Stimulated activated naive CD8-positive, alpha-beta T cell treated with anti-CD3 and anti-CD28 coated beads, Interleukin-15, Interleukin-2, amounts not matched to agents 100 U/mL and 50 U/mL, for 24 hours (primary cell): ENCODE measurements around the gene TSPAN33.
"Not testable (repeated sequence)": the region's sequence is repeated elsewhere in the genome, so short reads cannot be mapped to it uniquely, and the experiment has no call there.

Experiments
- ATAC-seq: fragments of 150-1000 bp; cut with Tn5 transposase; one replicate; pipeline ENCODE4 v1.10.0; 2021
- DNase-seq: peaks from one replicate; pipeline ENCODE4 v3.0.0; 2021

The TSPAN33 gene, protein sequence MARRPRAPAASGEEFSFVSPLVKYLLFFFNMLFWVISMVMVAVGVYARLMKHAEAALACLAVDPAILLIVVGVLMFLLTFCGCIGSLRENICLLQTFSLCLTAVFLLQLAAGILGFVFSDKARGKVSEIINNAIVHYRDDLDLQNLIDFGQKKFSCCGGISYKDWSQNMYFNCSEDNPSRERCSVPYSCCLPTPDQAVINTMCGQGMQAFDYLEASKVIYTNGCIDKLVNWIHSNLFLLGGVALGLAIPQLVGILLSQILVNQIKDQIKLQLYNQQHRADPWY

DNA sequence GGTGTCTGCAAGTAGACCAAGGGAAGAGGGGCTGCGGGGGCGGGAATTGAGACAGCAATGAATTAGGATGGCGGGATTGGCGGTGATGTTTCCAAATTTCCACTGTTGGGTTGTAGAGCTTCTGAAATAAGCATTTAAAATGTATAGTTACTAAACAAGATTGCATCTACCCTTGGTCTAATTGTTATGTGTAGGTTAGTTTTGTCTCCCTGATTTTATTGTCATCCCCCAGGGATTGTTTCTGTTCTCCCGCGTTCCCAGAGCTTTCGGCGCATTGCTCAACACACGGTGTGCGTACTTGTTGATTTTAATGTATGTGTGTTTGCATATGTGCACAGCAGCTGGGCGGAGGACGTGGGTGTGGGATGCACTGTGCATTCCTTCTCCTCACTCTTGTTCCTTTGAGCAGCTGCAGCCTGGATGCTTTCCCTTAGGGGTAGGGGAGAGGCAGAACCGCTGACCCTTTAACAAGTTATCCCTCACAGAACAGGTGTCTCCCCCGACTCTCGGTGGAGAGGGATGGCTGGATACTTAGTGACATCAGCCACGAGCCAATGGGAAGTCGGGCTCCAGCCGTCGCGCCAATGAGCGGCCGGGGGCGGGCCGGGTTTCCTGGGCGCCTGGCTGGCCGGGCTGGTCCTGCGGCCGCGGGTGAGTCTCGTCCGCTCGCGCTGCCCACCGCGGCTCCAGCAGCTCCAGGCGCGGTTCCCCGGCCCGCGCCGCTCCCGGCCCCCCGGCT is at the start of gene TSPAN33:
Gene TSPAN33 (plus strand): TSS at position 613 of the 739 bp plus-strand sequence. CDS start 274 bp downstream, outside the sequence.
- DNase-seq, result peak; percentile 83
- peak; percentile 92 for ATAC-seq

DNA sequence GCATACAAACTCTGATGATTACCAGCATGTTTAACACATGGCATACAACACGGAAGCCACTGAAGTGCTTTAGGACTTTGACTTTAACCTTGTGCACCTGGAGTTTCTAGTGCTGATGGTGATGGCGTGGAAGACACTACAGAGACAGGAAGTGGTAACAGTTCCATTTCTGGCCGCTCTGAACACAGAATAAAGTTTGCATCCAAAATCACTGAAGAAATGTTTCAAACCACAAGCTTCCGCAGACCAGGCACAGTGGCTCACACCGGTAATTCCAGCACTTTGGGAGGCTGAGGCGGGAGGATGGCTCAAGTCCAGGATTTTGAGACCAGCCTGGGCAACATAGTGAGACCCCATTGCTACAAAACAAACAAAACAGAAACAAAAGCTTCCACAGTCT is 49.2 kb upstream of the TSPAN33 start:
- ATAC-seq (peak; percentile 25), DNase-seq (no peak)

DNA sequence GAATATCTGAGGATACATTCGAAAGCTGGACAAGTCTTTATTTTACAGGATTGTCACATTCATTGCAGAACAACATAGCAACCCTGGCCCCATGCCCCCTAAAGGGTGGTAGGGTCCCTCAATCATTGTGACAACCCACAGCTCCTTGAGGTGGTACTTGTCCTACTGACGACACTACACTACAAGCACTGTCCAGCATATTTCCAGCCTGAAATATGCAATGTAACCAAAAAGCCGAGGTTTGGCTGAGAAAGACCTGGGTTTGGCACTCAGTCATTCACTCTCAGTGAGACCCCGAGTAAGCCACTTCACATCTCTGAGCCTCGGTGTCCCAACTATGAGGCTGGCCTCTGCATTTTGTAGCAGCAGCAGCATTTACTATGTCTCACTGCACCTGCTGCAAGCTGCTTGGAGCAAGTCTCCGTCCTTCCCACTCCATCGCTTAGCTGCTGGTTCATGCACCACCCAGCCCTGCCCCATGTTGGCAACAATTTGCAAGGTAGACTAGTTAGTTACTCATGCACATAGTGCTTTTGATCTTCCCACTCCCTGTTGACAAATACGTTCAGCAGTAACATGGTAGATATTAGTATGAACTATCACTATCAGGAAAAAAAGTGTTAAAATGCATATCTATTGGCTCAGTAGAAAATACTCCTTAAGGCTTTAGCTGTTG is 46.0 kb upstream of the TSPAN33 start:
- DNase-seq (no peak), ATAC-seq (no peak)

DNA sequence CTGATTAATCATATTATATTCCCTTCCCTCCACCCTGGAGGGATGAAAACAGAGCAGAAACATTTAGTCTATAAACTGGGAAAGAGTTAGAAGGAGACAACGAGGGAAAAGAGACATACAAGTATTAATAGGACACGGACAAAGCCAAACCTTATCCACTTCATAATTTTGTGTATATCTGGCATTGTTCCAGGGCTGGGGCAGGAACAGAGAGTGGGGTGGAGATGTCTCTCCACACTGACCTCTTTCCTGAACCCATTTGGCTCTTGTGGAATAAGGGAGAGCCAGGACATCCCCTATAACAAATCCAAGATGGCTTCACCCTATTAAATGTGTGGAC is 43.7 kb upstream of the TSPAN33 start:
- DNase-seq (no peak), ATAC-seq (no peak)

DNA sequence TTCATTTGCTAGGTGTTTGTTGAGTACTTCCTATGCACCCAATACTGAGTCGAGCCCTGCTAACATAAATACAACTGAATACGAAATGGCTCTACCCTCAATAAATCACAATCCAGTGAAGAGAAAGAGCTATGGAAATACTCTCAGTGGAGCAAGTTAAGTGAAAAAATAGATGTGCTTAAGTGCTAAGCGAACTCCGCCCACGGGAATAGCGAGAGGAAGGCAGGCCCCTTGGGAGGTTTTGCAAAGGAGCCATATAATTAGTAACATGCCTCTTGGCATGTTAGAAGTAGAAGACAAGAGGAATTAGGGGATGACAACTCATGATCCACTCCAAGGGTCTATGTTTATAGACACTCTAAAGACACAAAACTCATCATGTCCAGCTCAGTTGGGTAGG is 42.8 kb upstream of the TSPAN33 start:
- DNase-seq (no peak), ATAC-seq (no peak)

DNA sequence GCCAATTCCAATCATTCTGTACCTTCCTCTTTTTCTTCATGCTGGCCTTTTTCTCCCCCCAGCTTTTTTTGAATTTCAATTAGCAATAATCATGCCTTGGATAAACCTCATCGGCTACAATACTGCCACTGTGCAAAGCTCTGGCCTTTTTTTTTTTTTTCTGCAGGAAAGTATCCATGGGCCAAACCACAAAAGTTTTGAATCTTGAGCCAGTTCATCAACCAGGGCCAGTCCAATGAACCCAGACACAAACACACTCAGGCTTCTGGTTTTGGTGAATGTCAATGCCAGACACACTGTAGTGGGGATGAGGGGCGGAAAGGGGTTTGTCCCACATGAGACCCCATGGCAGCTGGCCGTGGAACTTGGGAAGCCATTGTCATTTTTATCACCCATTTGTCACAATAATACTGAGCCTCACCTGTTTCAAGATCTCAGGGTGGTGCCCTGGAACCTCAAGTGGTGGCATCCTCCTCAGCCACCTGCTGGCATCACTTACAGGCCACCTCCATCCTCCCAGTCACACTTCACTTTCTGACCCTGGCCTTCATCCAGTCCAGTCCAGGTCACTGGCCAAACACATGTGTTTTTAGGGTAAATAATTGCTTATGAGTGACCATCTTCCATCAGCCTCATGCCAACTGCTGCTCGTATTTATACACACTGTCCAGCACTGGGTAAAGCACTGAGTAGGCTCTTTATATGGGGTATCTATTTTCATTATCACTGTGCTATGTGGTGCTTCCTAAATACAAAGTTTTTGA is 40.8 kb upstream of the TSPAN33 start:
- DNase-seq (no peak), ATAC-seq (no peak)

DNA sequence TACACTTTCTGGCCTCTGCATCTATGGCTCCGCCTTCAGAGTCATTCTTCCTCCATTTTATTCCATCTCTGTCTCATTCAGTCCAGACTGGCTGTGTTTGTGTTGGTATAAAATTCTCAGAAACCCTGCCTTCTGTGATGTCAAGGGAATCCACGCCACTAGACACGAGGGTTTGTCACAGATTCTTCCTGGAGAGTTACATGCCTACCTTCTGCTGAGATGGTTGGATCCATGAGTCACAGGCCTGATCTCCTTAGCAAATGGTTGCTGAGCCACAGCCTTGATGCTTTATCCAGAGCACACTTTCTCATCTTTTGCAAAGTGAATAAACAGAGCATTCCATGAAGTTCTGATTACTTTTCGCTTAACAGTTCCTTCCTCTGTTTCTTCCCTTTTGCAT is 35.9 kb upstream of the TSPAN33 start:
- DNase-seq (no peak), ATAC-seq (no peak)

DNA sequence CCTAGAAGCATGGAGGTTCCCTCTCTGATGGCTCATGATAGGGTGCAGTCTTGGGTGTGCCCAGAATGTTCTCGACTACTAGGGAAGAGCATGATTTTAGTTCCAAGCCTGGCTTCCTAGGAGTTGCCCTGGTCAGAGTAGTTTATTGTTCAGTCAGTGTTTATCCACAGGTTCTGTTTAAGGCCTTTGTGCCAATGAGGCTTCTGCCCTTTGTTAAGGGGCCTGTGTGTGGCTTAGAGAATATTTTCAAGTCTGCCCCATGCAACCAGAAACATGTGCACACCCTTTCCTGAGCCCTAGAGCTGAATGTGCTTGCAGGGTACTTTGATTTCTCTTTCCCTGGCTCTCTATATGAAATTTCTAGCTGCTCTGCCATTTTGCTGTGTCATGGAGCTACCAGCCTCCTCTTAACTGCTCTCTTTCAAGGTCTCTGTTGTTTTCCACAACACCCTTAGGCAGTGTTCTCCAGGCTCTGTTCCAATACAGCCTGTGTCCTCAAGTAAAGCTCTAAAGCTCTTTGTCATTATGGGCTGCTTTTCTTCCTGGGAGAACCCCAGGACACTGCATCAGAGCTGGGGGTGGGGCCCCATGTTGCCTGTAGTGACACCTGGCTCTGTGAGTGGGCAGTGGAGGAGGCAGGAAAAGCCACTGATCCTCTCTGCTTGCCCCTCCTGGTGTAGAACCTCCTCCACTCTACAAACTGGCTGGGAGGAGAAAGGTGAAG is 34.1 kb upstream of the TSPAN33 start:
- no peak for ATAC-seq
- no peak for DNase-seq

DNA sequence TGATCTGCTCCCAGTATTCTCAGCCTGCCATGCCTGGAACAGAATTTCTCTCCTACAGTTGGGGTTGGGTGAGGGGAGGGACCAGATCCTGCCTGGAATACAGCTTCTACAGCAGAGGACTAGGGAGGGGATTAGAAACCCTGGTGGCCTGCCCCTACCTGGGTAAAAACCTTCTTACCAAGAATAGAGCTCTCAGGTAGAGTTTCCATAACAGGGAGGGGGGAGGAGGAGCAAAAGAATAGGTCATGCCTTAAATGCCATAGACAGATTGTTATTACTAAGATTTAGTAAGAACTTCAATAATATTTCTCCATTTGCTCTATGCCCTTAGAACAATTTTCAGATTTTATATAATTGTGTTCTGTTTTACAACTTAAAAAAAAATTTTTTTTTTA is 33.5 kb upstream of the TSPAN33 start:
- DNase-seq (no peak), ATAC-seq (no peak)

DNA sequence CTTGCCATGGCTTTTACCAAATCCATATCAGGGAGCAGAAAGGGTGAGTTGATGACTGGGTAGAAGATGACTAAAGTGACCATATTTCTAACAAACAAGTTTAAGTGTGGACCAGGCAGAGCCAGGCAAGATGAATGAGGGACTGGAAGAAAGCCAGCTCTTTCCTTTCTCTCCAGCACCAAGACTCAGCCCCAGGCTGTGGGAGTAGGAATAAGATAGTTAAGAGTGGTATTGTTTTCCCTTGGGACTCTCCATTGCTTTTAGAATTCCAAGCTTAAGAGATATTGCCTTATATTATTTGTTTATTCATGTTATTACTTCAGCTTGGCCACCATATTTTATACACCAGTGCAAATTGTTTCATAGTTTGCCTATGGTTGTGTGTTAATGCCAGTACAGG is 28.8 kb upstream of the TSPAN33 start:
- no peak for DNase-seq
- no peak for ATAC-seq

DNA sequence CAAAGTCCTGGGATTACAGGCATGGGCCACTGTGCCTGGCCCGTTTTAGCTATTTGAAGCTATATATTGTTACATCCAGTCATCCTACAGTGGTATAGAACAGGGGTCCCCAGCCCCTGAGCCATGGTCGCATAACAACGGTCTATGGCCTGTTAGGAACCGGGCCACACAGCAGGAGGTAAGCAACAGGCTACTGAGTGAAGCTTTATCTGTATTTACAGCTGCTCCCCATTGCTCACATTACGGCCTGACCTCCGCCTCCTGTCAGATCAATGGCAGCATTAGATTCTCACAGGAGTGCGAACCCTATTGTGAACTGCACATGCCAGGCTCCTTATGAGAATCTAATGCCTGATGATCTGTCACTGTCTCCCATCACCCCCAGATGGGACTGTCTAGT is 26.3 kb upstream of the TSPAN33 start:
- DNase-seq (no peak), ATAC-seq (no peak)

DNA sequence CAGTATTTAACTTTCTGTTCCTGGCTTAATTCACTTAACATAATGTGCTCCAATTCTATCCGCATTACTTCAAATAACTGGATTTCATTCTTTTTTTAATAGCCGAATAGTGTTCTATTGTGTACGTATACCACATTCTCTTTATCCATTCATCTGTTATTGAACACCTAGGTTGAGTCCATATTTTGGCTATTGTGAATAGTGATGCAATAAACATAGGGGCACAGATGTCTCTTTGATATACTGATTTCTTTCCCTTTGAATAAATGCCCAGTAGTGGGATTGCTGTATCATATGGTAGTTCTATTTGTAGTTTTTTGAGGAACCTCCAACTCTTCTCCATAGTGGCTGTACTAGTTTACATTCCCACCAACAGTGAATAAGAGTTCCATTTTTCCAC is 25.5 kb upstream of the TSPAN33 start:
- DNase-seq (no peak), ATAC-seq (no peak)

DNA sequence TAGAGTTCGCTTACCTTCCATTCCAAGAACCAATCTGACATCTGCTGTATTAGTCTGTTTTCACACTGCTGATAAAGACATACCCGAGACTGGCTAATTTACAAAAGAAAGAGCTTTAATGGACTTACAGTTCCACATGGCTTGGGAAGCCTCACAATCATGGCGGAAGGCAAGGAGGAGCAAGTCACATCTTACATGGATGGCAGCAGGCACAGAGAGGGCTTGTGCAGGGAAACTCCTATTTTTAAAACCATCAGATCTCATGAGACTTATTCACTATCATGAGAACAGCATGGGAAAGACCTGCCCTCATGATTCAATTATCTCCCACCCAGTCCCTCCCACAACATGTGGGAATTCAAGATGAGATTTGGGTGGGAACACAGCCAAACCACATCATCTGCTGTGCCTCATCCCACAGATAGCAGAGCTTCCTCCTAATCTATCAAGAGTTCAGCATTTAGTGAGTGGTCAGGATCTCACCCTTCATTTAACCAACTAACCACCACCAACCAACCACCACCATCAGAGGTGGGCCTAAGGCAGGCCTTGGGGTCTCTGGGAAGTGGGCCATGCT is 22.9 kb upstream of the TSPAN33 start:
- not testable (repeated sequence) for ATAC-seq

DNA sequence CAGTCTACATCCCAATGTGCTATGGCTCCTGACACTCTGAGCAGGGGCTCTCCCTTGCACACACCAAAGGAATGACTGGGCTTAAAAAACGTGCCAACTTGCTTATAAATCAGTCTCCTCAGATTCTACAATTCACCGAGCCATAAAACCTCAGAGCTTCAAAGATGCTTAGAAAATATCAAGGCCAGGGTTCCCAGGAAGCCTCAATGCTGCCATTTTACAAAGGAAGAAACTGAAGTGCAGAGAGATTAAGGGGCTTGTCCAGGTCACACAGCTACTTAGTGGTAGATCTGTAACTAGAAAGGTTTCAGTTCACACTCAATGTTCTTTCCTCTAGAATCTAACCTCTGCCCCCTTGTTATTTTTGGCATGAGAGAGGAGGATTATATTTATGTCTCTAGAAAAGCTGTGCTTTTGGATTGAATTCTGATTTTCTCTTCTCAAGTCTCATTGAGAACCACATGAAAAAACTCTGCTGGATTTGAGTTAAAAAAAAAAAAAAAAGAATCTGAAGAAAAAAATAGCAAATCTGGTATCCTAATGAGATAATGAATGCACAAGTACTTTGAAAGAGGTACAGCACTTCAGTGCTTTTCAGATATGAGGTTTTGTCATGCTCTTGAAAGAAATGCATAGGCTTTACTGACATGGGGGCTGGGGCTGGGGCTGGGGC is 22.3 kb upstream of the TSPAN33 start:
- ATAC-seq (no peak), DNase-seq (no peak)

More for the DNA sequence above, 22.9 kb upstream of the TSPAN33 start:
- DNase-seq, result not testable (repeated sequence)

DNA sequence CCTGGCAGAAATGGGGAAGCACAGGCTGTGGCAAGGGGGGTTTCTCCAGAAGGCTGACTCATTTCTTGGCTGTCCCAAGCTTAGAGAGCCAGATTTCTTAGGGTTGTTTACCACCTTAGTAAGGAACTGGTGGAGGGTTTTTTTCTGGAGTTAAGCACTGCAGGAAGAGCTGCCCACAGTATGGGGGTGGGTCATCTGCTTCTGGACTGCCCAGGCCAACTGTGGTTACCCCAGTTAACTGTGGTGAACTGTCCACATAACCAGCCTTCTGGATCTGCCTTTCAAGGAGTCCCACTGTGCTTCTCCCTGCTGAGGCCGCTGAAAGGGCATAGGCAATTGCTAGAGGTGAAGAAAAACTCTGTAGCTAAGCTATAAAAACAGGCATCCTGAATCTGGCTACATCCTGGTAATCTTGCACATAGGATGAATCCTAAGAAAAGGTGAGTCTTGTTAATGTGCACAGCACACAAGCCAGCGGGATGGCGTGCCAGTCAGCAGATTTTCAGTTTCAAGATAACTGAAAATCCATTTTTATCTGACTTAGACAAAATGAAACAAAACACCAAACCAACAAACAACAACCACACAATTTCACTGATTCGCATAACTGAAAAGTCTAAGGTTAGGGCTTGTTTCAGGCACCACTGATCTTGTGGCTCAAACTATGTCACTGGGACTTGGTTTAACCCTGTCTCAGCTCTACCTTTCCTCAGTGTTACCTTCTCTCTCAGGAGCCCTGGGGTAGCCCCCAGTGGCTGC is 21.6 kb upstream of the TSPAN33 start:
- peak; percentile 76 for ATAC-seq
- peak; percentile 52 for DNase-seq

DNA sequence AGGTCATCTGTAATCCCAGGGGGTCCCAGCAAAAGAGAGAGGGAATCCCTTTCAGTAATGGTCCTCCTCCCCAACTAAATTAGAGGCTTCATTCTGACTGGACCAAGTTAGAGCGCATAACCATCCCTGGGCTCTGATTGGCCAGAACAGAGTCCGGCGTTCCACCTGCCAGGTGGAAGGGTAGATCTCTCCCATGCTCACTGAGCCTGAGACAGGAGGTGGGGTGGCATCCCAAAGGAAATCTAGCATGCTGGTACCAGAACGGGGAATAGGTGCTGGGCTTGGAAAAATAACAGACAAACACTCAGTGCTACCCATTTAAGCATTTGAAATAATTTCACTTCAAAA is 21.0 kb upstream of the TSPAN33 start:
- DNase-seq, result no peak
- ATAC-seq, result no peak

DNA sequence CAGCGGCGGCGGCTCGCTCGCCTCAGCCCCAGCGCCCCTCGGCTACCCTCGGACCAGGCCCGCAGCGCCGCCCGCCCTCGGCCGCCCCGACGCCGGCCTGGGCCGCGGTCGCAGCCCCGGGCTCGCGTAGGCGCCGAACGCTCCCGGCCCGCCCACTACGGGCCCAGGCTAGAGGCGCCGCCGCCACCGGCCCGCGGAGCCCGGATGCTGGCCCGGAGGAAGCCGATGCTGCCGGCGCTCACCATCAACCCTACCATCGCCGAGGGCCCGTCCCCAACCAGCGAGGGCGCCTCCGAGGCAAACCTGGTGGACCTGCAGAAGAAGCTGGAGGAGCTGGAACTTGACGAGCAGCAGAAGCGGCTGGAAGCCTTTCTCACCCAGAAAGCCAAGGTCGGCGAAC is 18.2 kb upstream of the TSPAN33 start:
- ATAC-seq (no peak), DNase-seq (no peak)

DNA sequence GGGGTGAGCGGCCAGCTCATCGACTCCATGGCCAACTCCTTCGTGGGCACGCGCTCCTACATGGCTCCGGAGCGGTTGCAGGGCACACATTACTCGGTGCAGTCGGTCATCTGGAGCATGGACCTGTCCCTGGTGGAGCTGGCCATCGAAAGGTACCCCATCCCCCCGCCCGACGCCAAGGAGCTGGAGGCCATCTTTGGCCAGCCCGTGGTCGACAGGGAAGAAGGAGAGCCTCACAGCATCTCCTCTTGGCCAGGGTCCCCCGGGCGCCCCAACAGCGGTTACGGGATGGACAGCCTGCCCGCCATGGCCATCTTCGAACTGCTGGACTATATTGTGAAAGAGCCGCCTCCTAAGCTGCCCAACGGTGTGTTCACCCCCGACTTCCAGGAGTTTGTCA is 17.4 kb upstream of the TSPAN33 start:
- no peak for ATAC-seq

DNA sequence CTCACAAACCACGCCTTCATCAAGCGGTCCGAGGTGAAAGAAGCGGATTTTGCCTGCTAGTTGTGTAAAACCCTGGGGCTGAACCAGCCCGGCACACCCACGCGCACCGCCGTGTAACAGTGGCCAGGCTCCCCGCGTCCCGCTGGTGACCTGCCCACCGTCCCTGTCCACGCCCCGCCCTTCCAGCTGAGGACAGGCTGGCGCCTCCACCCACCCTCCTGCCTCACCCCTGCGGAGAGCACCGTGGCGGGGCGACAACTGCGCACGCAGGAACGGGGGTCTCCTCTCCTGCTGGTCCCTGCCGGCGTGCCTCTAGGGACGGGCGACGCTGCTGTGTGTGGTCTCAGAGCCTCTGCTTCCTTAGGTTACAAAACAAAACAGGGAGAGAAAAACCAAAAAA is 16.9 kb upstream of the TSPAN33 start:
- no peak for ATAC-seq
- no peak for DNase-seq

More for the DNA sequence above, 17.4 kb upstream of the TSPAN33 start:
- DNase-seq, result no peak

DNA sequence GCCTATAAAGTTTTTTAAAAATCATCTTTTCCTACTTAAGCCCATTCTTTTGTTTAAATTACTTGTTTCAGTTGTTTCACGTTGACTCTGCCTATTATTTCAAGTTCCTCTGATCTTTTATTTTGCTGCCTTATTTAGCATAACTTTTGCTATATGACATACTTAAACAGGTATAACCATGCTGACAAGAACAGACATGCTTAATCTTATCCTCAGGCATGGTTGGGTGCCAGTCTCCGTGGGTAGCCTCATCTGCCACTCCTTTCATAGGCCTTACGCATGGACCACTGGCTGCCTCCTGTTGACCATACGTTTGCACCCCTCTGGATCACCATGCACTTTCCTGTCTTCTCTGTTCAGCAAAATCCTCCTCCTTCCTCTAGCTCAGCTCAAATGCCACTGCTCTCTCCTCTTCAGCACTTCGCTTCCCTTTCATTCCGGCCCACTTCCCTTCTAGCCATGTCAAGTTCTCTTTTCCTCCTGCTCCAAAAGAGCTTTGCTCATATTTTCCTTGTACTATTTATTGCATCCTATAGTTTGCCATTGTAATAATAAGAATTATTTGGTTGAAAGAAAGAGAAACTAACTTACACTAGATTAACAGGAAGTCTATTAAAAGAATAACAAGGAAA is 10.0 kb upstream of the TSPAN33 start:
- ATAC-seq (no peak), DNase-seq (no peak)
